K562 (cell line): ENCODE results near the gene F13B. TPM values are rescaled to one million over a fixed set of nuclear protein-coding genes. Genes with fewer than 3 reads are reported as not detected.

ENCODE experiments used
- ERF ChIP-seq: fragments of 450-650 bp; formaldehyde crosslinking; IDR thresholded peaks from 2 replicates; pipeline ENCODE4 v1.4.0; 2020; ENCODE audit warnings: mild to moderate bottlenecking, mixed read lengths
- GTF2A2 ChIP-seq: IDR thresholded peaks from 2 replicates; pipeline ENCODE4 v1.6.1; 2016; ENCODE audit warnings: mild to moderate bottlenecking, missing genetic modification characterization, missing compliant biosample characterization
- GTF2E2 ChIP-seq: fragments of 200-800 bp; sonication (Bioruptor generic); IDR thresholded peaks from 2 replicates; pipeline ENCODE4 v1.6.1; 2016; ENCODE audit warnings: missing genetic modification characterization, missing compliant biosample characterization
- HNRNPUL1 ChIP-seq: fragments of 200-400 bp; formaldehyde crosslinking; IDR thresholded peaks from 2 replicates; pipeline ENCODE4 v1.6.1; 2017; ENCODE audit warnings: low read length
- IRF1 ChIP-seq: sonication (generic); formaldehyde crosslinking; IDR thresholded peaks from 2 replicates; pipeline ENCODE4 v1.8.0; 2022; ENCODE audit warnings: missing genetic modification reagents, mild to moderate bottlenecking, borderline replicate concordance
- NR2C1 ChIP-seq, 2 experiments: fragments of 450-650 bp; IDR thresholded peaks; 2 replicates each; pipeline ENCODE4 v1.6.1; 2017; ENCODE audit warnings: mild to moderate bottlenecking in 2 of 2, antibody characterized with exemption in 1 of 2, inconsistent platforms in 1 of 2, missing compliant biosample characterization in 1 of 2, missing genetic modification characterization in 1 of 2
- TAF1 ChIP-seq: IDR thresholded peaks from 2 replicates; pipeline ENCODE4 v1.6.1; 2011; ENCODE audit warnings: mild to moderate bottlenecking, low read length, moderate library complexity; ENCODE audit not compliant: insufficient read depth, control insufficient read depth, severe bottlenecking; ENCODE audit errors: extremely low read depth
- THRB ChIP-seq: fragments of 450-650 bp; formaldehyde crosslinking; conservative IDR thresholded peaks from 2 replicates; pipeline ENCODE4 v1.4.0; 2022; ENCODE audit warnings: mild to moderate bottlenecking, missing genetic modification characterization
- polyA plus RNA-seq, 8 experiments: library from polyadenylated mRNA; depleted of rRNA in 4 of 8; stranded (reverse) in 5 of 8; unstranded in 3 of 8; fragments of >200 nt; fragmentation: Nextera tagmentation in 2 of 8; fragmentation: Illumina TruSeq in 1 of 8; extraction: Ambion mirVana in 2 of 8; extraction: Trizol in 1 of 8; gene quantifications; 2 replicates each; pipeline versions ENCODE4 v1.2.1 to v1.2.3, GENCODE V29; 2011 to 2014; ENCODE audit warnings: inconsistent platforms in 1 of 8, missing spikeins in 1 of 8
- total RNA-seq, 7 experiments: library from RNA; depleted of rRNA in 6 of 7; stranded (reverse); fragments of >200 nt in 6 of 7; fragmentation: Illumina TruSeq in 2 of 7; extraction: Trizol in 2 of 7; gene quantifications; 2 replicates each; pipeline versions ENCODE4 v1.2.1 to v1.2.3, GENCODE V29; 2011 to 2021; ENCODE audit warnings: low replicate concordance in 1 of 7
- TF ChIP-seq, protein P1 (sequence below), 2 experiments: fragments of 450-650 bp in 1 of 2; sonication (generic) in 1 of 2; formaldehyde crosslinking in 1 of 2; IDR thresholded peaks in 1 of 2; conservative IDR thresholded peaks in 1 of 2; 2 replicates each; pipeline versions ENCODE4 v1.6.1 to v1.8.1; 2016 to 2023; ENCODE audit warnings: mild to moderate bottlenecking in 2 of 2, moderate library complexity in 2 of 2, inconsistent platforms in 1 of 2, missing genetic modification reagents in 1 of 2
- TF ChIP-seq, protein P2 (sequence below): sonication (generic); formaldehyde crosslinking; IDR thresholded peaks from 2 replicates; pipeline ENCODE4 v1.9.0; 2022; ENCODE audit warnings: mild to moderate bottlenecking, missing genetic modification reagents
- TF ChIP-seq, protein P3 (sequence below), 2 experiments: fragments of 200-800 bp in 1 of 2; sonication (Bioruptor generic) in 1 of 2; sonication (generic) in 1 of 2; formaldehyde crosslinking in 1 of 2; IDR thresholded peaks in 1 of 2; conservative IDR thresholded peaks in 1 of 2; 2 replicates each; pipeline versions ENCODE4 v1.5.0 to v1.6.1; 2016 to 2020; ENCODE audit warnings: missing compliant biosample characterization in 1 of 2, missing genetic modification characterization in 1 of 2, missing genetic modification reagents in 1 of 2

The F13B gene
- total and polyA plus RNA-seq, 9 of the 15 experiments (the other 6 are each of a cell fraction or from before 2014, with no cell fraction given), result not detected

- TF ChIP-seq, protein P1, sequence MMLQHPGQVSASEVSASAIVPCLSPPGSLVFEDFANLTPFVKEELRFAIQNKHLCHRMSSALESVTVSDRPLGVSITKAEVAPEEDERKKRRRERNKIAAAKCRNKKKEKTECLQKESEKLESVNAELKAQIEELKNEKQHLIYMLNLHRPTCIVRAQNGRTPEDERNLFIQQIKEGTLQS (IDR thresholded peaks at IDR 0.05), result no peak
- TF ChIP-seq, protein P1 (CRISPR knock-in tag; conservative IDR thresholded peaks at IDR 0.05), result 0 out of 2 replicates have a peak, but pooled peaks have one; percentile 46
- TF ChIP-seq NR2C1 (IDR thresholded peaks at IDR 0.05) (no peak), NR2C1 (tag; IDR thresholded peaks at IDR 0.05) (peak; percentile 38; the same call in 1 of the 2 replicates), GTF2E2 (tag) (peak; percentile 41; the same call in 1 of the 2 replicates), GTF2A2 (tag) (0 out of 2 replicates have a peak, but pooled peaks have one; percentile 47), HNRNPUL1 (no peak), TAF1 (no peak), ERF (CRISPR knock-in tag) (no peak), THRB (CRISPR knock-in tag) (no peak), IRF1 (CRISPR knock-in tag) (no peak)
- TF ChIP-seq, protein P2, sequence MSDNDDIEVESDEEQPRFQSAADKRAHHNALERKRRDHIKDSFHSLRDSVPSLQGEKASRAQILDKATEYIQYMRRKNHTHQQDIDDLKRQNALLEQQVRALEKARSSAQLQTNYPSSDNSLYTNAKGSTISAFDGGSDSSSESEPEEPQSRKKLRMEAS (CRISPR knock-in tag), result 0 out of 2 replicates have a peak, but pooled peaks have one; percentile 32
- TF ChIP-seq, protein P3, sequence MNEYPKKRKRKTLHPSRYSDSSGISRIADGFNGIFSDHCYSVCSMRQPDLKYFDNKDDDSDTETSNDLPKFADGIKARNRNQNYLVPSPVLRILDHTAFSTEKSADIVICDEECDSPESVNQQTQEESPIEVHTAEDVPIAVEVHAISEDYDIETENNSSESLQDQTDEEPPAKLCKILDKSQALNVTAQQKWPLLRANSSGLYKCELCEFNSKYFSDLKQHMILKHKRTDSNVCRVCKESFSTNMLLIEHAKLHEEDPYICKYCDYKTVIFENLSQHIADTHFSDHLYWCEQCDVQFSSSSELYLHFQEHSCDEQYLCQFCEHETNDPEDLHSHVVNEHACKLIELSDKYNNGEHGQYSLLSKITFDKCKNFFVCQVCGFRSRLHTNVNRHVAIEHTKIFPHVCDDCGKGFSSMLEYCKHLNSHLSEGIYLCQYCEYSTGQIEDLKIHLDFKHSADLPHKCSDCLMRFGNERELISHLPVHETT (CRISPR knock-in tag; conservative IDR thresholded peaks at IDR 0.05 in 1 of 2, IDR thresholded peaks at IDR 0.05 in 1 of 2), result 0 out of 4 replicates have a peak, but pooled peaks of 1 of the 2 experiments have one; percentile 53
These were observed 49.4 kb downstream of the F13B start (continued) for GRCh38 chr1:197017558-197018146.
